Dedifferentiated amniotic fluid mesenchymal stem cell (primary cell): Measurements from ENCODE around the gene AQP12A.

ENCODE experiments used
- DNase-seq: peaks from one replicate; pipeline ENCODE4 v3.0.0-alpha.2; 2016; ENCODE audit errors: extremely low spot score

Gene AQP12A

GRCh38 chr2:240707043-240707756 lies 15.5 kb downstream of the AQP12A start:
- DNase-seq = no peak

DNA sequence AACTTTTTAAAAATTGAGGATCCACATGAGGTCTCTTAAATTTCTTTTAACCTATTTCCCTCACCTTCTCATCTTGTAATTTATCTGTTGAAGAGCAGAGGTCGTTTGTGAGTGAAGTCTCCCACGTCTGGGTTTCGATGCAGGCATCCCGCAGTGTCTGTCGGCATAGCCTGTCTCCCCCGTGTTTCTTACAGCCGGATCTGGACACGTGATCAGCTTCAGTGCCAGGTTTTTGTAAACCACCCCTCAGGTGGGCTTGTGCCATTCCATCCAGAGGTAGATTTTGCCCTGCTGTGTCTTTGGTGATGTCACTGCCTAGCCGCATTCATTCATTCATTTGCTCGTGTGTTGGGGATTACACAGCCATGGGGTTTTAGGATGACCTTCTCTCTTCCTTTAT lies 16.2 kb downstream of the AQP12A start:
- no peak for DNase-seq

DNA sequence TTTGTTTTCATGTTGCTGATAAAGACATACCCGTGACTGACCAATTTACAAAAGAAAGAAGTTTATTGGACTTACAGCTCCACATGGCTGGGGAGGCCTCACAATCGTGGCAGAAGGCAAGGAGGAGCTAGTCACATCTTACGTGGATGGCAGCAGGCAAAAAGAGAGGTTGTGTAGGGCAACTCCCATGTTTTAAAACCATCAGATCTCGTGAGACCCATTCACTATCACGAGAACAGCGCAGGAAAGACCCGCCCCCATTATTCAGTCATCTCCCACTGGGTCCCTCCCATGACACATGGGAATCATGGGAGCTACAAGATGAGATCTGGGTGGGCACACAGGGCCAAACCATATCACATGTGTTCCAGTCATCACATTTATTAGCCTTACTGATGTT lies 16.8 kb downstream of the AQP12A start:
- no peak for DNase-seq

DNA sequence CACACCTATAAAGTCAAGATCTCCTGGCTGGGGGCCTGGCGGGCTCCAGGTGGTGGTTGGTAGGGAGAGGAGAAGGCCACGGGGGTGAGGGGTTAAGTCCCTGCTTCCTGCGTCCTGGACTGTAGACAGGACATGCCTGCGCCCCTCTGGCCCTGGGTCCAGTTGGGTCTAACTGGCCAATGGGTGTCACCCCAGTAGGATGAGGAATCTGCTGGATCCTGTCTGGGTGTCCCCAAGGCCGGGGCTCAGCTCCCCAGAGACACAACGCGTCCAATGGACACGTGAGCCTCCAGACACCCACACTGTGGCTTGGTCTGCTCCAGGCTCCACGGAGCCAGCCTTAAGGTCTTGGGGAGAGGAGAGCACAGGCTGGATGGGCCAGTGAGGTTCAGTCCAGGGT lies 19.6 kb downstream of the AQP12A start:
- DNase-seq = no peak

- no peak for DNase-seq
These were observed 20.0 kb downstream of the AQP12A start for GRCh38 chr2:240711701-240712100.

- DNase-seq = no peak
These were observed 20.5 kb downstream of the AQP12A start for GRCh38 chr2:240712121-240712520.

- DNase-seq = no peak
These were observed 21.6 kb downstream of the AQP12A start for GRCh38 chr2:240713071-240713927.

- no peak for DNase-seq
These were observed 22.5 kb downstream of the AQP12A start for GRCh38 chr2:240713928-240714746.

DNA sequence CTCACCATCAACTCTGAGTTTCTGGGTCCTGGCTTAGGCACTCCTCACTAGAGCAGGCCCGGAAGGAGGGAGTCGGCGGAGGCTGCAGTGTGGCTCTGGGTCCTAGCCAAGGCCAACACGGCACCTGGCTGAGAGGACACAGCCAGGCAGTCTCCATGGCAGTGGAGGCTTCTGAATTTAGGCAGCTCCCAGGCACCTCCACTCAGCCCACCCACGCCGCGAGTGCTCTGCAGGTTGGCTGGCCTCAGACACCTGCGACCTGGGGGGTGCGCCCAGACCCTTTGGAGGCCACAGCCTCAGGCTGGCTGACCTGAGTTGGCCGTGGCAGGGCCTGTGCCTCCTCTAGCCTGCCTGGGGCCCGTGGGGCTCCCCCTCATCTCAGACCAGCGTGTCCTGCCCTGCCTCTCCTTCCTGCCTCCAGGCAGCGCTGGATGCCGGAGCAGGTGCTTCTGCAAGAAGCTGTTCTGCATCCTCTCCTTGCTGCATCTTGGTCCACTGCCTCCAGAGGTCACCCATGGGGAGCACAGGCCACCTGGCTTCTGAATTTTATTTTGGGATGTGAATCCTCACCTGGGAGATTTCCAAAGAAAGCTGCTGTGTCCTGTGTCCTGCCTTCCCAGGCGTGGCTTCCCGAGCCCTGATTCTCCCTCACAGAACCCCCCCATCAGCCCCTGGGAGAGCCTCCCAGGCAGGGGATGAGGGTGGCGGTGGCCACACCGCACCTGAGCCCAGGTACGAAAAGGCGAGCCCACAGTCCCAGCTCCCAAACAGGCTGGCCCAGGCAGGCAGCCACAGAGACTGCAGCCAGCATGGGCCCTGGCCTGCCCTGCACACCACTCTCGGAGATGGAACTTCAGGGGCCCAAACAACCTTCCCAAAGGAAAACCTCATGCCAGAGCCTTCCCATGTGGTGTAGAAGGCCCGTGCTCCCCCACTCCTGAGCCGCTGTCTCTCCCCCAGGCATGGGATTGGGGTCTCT lies 23.4 kb downstream of the AQP12A start:
- DNase-seq = no peak

DNA sequence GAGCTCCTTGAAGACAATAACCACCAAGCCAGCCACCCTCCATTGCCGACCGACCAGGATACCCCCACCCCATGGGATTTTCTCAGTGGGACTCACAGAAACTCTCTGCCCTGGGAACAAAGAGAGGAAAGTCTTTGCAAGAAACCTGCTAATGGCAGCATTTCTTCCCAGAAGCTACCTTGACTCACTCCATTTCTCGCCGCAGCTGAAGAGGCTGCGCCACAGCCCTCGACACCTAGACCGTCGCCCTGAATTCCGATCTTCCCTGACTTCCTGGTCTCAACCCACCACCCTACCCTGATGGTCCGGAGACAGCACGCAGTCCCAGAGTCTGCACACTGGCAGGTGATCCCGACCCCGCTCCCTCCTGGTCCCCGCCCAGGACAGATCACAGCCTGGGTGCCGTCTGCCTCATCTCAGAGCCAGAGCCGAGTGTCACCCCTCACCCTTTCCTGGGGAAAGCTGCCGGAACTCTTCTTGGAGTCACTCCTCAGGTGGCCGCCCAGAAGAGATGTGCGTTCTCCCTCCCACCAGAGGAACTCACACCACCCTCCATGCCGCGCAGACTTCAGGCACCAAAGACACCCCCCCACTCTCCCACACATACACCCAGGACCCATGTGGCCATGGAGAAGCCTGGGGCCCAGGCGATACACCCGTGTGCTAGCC lies 24.6 kb downstream of the AQP12A start:
- no peak for DNase-seq

GRCh38 chr2:240717181-240717641 lies 25.5 kb downstream of the AQP12A start:
- DNase-seq = no peak

DNA sequence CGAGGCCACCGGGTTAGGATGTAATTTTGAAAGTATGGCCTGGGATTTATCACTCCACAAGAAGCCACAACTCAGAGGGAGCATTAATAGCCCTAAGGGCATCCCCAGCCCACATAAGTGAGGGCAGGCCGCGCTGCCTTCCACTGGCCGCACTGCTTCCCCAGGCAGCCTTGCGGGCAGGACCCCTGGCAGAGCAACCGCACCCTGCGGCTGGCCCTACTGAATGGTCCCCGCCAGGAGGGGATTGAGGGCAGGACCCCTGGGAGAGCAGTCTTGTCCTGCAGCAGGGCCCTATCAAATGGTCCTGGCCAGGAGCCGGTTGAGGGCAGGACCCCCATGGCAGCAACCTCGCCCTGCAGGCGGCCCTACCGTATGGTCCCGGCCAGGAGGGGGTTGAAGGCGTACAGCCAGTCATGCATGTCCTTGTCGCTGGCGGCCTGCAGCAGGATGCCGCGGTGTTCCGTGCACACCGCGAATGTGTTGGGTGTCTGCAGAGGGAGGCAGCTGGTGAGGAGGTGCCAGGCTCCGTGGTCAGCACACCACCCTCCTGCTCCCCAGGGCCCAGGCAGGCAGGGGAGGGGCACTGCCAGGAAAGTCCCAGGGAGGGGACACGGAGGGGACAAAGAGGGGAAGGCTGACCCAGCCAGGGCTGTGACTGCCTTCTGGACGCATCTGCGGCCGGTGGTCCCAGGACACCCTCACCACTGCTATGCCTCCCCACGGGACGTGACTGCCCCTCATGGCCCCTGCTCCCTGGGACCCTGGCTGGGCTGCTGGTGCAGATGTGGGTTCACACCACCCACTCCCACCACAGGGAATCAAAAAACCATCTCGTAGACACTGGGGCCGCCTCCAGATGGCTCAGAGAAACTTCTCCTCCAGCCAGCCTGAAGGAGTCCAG lies 26.3 kb downstream of the AQP12A start:
- DNase-seq = no peak

DNA sequence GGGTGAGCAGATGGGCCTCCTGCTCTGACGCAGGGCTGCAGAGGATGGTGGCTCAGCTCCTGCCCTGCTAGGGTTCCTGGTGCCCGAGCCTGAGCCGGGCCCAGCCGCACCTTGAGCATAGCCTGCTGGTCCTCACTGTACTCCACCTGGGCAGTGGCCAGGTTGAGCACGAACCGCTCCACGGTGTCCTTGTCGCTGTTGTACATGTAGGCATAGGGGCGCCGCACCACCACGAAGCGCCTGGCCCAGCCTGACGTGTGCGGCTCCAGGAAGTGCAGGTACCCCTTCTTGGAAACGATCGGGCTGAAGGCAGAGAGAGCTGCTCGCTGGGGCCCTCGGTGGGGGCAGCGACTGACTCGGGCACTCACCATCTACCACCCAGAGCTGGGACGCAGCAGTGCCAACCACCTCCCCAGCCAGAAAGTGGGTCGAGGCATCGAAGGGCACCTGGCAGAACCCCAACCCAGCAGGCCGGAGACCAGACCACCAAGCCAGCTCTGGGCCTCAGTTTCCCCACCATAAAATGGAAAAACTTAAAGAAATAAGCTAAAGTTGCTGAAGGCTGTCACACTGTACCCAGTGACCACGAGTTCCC lies 27.3 kb downstream of the AQP12A start:
- DNase-seq = no peak

DNA sequence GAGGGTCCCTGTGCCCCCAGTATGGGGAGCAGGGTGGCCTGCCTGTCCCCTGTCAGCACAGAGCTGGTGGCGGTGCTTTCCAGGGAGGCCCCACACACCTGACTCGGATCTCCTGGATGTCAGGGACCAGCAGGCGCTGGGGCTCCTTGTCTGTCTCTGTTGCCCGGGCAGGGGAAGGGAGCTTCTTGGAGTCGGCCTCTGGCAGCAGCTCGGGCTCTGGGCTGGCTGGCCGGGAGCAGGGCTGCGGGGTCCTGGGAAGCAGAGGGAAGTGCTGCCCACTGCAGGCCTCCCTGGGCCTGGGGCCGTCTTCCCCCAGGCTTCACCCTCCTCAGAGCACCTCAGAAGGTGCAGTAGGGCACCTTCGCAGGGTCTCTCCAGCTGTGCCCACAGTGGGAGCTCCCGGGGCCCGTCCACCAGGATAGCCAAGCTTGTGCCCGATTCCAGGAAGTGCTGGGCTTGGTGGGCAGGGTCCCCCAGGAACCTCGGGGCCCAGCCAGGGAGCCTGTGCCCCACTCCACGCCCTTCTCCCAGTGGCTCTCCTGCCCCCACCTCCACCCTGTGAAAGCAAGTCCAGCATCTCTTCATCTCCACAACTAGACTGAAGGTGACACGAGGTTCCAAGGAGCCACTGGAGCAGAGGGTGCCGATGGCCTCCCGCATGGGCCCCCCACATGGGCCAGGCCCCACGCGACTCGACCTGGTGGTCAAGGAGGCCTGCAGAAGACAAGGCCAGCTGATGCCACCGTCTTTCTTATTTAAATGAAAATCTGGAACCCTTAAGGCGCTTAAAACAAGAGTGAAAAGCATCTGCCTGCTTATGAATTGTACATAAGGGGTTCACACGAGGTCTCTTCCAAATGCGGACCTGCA lies 28.2 kb downstream of the AQP12A start:
- no peak for DNase-seq

DNA sequence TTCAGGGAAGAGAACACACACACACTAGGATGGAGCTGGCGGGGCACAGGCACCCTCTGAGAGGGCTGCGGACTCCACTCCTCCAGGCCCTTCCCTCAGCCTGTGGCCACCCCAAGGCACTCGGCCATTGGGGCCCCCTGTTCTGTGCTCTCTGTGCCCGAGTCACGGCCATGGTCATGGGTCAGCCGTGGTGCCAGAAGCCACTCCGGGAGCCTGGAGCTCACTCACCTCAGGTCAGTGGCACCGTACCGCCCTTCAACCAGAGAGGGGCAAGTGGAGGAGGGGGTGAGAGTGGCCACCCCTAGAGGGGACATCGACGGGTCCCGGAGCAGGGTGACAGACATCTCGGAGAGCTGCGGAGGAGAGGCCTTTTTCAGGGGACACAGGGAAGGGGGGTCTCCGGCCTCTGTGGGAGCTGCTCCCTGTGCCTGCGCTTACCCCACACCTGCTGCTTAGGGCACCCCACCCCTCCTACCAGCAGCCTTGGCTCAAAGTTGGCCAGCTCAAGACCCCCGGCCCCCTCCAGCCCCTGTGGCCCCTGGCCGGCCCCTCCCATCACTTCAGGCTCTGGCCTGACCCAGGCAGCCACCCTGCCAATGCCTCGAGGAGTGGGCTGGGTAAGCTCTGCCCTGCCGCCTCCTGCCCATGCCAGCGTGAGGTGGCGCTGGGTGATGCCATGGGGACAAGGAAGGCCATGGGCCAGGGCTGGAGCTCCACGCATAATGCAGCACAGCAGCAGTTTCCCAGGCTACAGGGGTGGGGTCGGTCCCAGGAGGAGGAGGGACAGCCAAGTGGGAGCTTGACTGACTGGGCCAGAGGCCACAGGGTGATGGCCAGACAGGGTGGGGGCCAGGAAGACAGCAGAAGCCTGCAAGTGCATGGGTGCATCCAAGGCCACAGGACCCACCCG lies 29.3 kb downstream of the AQP12A start:
- DNase-seq = no peak

- DNase-seq = no peak
These were observed 30.0 kb downstream of the AQP12A start for GRCh38 chr2:240721596-240722180.

- no peak for DNase-seq
These were observed 30.7 kb downstream of the AQP12A start for GRCh38 chr2:240722376-240722775.
